ENCODE measurements around the gene PHLDA1. TPM values are rescaled to one million over a fixed set of nuclear protein-coding genes. Genes with fewer than 3 reads are reported as not detected.

The PHLDA1 gene
- total RNA-seq, 1 donor from 2014 or later = 40.3 TPM

DNA sequence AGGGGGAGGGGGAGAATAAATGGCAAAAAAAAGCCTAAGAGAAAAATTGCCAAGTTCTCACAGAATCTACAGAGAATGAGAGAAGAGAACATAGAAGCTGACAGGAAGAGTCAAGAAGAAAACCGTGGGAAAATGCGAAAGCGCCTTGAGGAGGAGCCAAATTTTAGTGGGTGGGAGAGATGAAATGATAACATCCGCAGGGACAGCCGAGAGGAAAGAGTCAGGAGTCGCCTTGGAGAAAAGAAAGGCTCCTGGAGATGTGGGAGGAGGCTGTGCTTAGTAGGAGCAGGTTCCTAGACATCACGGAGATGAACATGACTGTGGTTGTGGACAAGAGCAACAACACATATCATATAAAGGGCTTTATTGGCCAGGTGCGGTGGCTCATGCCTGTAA lies 49.4 kb downstream of the PHLDA1 start:
- H3K27ac ChIP-seq = no peak overlapping the region
- H3K27me3 ChIP-seq = no peaks in the 10 kb centered on the region
- no peaks in the 10 kb centered on the region for H3K36me3 ChIP-seq
- peaks cover 49% of the 10 kb centered on the region for H3K4me1 ChIP-seq
- intact Hi-C loops (cut with DNase I) = no loop called here
- H3K9me3 ChIP-seq = no peaks in the 10 kb centered on the region
- no peak for TF ChIP-seq POLR2A (IDR thresholded peaks at IDR 0.05)
- no peak for TF ChIP-seq POLR2AphosphoS5 (IDR thresholded peaks at IDR 0.05; ENCODE audit: insufficient read depth in 1 of 2, low read depth in 1 of 2)
- TF ChIP-seq, protein P1, sequence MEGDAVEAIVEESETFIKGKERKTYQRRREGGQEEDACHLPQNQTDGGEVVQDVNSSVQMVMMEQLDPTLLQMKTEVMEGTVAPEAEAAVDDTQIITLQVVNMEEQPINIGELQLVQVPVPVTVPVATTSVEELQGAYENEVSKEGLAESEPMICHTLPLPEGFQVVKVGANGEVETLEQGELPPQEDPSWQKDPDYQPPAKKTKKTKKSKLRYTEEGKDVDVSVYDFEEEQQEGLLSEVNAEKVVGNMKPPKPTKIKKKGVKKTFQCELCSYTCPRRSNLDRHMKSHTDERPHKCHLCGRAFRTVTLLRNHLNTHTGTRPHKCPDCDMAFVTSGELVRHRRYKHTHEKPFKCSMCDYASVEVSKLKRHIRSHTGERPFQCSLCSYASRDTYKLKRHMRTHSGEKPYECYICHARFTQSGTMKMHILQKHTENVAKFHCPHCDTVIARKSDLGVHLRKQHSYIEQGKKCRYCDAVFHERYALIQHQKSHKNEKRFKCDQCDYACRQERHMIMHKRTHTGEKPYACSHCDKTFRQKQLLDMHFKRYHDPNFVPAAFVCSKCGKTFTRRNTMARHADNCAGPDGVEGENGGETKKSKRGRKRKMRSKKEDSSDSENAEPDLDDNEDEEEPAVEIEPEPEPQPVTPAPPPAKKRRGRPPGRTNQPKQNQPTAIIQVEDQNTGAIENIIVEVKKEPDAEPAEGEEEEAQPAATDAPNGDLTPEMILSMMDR (IDR thresholded peaks at IDR 0.05) = no peak
- no peak for DNase-seq (ENCODE audit: extremely low spot score in 2 of 2)
- H3K4me3 ChIP-seq = peak overlapping the region in 1 of 2 donors; percentile 27

DNA sequence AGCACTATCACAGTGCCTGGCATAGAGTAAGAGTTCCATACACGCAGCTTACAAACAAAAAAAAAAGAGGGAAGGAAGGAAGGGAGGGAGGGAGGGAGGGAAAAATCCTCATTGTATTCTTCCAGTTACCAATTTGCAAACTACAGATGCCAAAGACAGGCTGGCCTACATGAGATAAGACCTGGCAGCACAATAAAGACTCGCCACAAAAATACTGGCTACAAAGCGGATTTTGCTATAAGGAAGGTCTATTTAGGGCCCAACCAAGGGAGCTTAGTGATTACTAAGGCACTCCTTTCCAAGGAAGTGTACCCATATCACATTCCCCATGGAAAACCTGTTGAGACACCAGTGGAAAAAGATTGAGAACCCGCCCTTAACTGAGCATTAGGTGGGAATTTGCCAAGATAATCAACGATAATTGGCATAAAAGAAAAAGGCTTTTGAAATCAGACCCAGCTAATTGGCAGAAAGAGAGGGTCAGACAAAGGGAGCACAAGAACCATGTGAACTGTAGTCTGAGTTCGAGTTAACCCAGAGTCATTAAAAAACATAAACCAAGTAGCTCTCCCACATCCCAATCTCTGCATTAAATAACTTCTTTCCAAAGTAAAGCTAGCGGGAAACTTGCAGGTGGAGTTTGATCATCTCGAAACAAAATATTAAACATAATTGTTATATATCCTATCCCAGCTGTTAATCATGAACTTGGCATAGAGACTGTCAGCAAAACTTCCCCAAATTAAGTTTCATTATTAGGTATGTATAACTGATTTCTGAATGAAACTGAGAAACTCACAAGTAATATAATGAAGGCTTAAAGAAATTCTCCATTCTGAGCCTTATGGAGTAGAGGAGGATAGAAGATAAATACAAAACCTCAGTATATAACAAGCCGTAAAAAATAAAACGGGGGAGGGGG lies 50.1 kb downstream of the PHLDA1 start:
- no peak for DNase-seq (ENCODE audit: extremely low spot score in 2 of 2)
- H3K9me3 ChIP-seq = no peaks in the 10 kb centered on the region
- no peak for TF ChIP-seq POLR2AphosphoS5 (IDR thresholded peaks at IDR 0.05; ENCODE audit: insufficient read depth in 1 of 2, low read depth in 1 of 2)
- no peak for TF ChIP-seq POLR2A (IDR thresholded peaks at IDR 0.05)
- TF ChIP-seq, protein P1 (IDR thresholded peaks at IDR 0.05) = no peak
- intact Hi-C loops (cut with DNase I) = no loop called here
- no peaks in the 10 kb centered on the region for H3K36me3 ChIP-seq
- H3K4me3 ChIP-seq = no peak overlapping the region
- no peaks in the 10 kb centered on the region for H3K27me3 ChIP-seq
- no peak overlapping the region for H3K27ac ChIP-seq
- peaks cover 51% of the 10 kb centered on the region for H3K4me1 ChIP-seq

DNA sequence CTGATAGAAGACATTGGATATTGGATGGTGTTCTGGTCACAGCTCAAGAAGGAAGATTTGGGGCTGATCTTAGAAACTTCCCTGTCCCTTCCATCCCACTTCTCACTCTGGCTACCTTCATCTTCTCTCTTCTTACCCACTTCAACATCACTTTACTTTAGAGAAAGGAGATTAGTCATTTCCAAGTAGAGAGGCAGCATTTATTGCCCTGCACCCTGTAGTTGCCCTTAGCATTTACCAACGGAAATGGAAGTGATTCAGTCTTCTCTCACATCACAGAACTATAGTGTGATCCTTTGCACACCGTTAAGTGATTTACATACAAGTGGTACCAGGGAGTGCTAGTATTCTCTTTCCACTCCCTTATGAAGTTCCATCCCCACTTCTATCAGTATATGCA lies 52.4 kb downstream of the PHLDA1 start:
- H3K27me3 ChIP-seq = no peaks in the 10 kb centered on the region
- no peaks in the 10 kb centered on the region for H3K36me3 ChIP-seq
- H3K27ac ChIP-seq = peak overlapping the region; percentile 49
- H3K4me1 ChIP-seq = peaks cover 51% of the 10 kb centered on the region
- TF ChIP-seq POLR2AphosphoS5 (IDR thresholded peaks at IDR 0.05; ENCODE audit: insufficient read depth in 1 of 2, low read depth in 1 of 2) = no peak
- TF ChIP-seq, protein P1 (IDR thresholded peaks at IDR 0.05) = no peak
- TF ChIP-seq POLR2A (IDR thresholded peaks at IDR 0.05) = no peak
- no peak for DNase-seq (ENCODE audit: extremely low spot score in 2 of 2)
- H3K4me3 ChIP-seq = no peak overlapping the region
- intact Hi-C loops (cut with DNase I) = no loop called here
- H3K9me3 ChIP-seq = no peaks in the 10 kb centered on the region

DNA sequence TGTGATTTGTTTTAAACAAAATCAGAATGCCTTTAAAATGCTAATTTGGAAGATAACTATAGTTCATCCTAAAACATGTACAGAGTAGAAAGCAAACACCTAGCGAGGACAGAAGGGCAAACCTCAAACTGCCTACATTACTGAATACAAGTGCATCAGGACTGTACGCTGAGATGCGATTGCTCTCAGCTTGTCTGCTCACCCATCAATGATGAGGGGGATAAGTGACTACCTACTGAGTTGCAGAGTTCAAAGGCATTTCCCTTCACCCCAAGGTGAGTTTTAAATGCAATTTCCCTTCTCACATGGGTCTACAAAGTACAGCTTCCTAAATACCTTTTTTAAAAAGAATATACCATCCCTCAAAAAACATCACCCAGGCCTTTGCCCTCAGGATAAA lies 52.9 kb downstream of the PHLDA1 start:
- TF ChIP-seq POLR2A (IDR thresholded peaks at IDR 0.05) (no peak), POLR2AphosphoS5 (IDR thresholded peaks at IDR 0.05; ENCODE audit: insufficient read depth in 1 of 2, low read depth in 1 of 2) (no peak)
- TF ChIP-seq, protein P1 (IDR thresholded peaks at IDR 0.05) = no peak
- Histone ChIP-seq H3K27me3 (no peaks in the 10 kb centered on the region), H3K4me1 (peaks cover 51% of the 10 kb centered on the region), H3K27ac (peak overlapping the region; percentile 49), H3K4me3 (no peak overlapping the region), H3K9me3 (no peaks in the 10 kb centered on the region), H3K36me3 (no peaks in the 10 kb centered on the region)
- intact Hi-C loops (cut with DNase I) = no loop called here
- DNase-seq (ENCODE audit: extremely low spot score in 2 of 2) = no peak

All from vagina (tissue), 2 donors.